Mucosa of descending colon (tissue), 3 donors: ENCODE results near the gene DSCAM. TPM values are rescaled to one million over a fixed set of nuclear protein-coding genes. Genes with fewer than 3 reads are reported as not detected.

ENCODE experiments used
- ATAC-seq: fragments of 200-7000 bp; cut with Tn5 transposase; one replicate; pipeline ENCODE4 v1.9.1; 2020; ENCODE audit warnings: mild to moderate bottlenecking, moderate library complexity
- DNase-seq, 3 donors: peaks; one replicate each; pipeline ENCODE4 v3.0.0-alpha.2; 2020
- H3K36me3 ChIP-seq: fragments of 200-600 bp; one replicate; pipeline ENCODE4 v1.8.0; 2021; ENCODE audit warnings: low read depth, mild to moderate bottlenecking
- H3K4me1 ChIP-seq: fragments of 200-600 bp; one replicate; pipeline ENCODE4 v1.8.0; 2021; ENCODE audit warnings: low read depth, mild to moderate bottlenecking
- H3K4me3 ChIP-seq: fragments of 200-600 bp; one replicate; pipeline ENCODE4 v1.8.0; 2021; ENCODE audit warnings: mild to moderate bottlenecking
- H3K9me3 ChIP-seq: fragments of 200-600 bp; one replicate; pipeline ENCODE4 v1.8.0; 2021; ENCODE audit warnings: mild to moderate bottlenecking
- intact Hi-C, 2 donors: fragments of 100-400 bp; cut with DNase I in 1 of 2; cut with micrococcal nuclease in 1 of 2; formaldehyde crosslinking; loops; one replicate each; pipeline versions ENCODE4 v1.11.0 to v1.11.1; 2022; cut with DNase I, micrococcal nuclease
- total RNA-seq, 3 donors: library from RNA; stranded (reverse); fragmentation: NEBNext Ultra II Directional in 2 of 3; extraction: Animal tissue kit (Norgen Biotek cat#: 25700) in 2 of 3; gene quantifications; one replicate each; pipeline versions ENCODE4 v1.2.1 to v1.2.4, GENCODE V29; 2021 to 2023
- TF ChIP-seq, protein P1 (sequence below): fragments of 200-600 bp; IDR thresholded peaks from one replicate; pipeline ENCODE4 v1.8.0; 2022; ENCODE audit warnings: antibody characterized with exemption, mild to moderate bottlenecking
- donor health status: DM: no; HTN: no; CAD: no; lungs with moderate emphysema.
- donor health status: DM: no; HTN: no; CAD: no.
- donor health status: DM: no; HTN: yes; CAD: no.

The DSCAM gene
- total RNA-seq, 3 donors from 2014 or later = 0.35 TPM; not detected in 2

DNA sequence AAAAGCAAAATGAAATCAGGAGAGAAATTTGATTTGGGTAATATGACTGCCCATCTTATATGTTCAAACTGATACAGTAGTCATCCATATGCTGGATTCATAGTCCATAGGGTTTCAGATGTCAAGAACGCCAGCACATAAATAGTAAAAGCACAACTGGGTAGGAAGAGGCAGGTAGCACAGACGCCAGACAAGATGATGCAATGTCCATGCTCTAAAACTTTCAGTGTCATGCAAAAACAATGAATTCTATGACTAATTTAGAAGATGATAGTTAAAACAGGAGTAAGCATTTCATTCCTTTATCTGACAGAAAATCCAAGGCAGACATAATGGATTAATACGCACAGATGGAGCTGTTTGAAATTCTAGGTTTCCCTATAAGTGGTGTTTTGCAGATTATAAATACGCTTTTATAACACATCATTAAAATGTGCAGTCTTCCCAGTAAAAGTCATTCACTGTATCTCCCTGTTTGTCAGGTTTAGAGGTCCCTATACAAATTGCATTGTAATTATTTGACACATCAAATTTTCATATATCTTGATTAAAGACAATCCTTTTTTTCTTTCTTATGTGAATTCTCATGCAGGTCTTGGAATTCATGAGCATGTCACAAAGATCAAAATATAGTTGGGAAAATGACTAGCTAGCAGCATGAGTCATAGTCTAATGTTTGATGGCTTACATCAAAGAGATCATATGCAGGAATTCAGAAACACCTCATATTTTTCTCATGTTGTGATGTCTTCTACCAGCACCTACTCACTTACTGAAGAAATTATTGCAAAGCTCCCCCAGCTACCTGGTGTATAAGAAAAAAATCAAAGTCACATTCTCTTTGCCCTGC, 139.9 kb downstream of the DSCAM start:
- H3K36me3 ChIP-seq = no peaks in the 10 kb centered on the region
- TF ChIP-seq, protein P1, sequence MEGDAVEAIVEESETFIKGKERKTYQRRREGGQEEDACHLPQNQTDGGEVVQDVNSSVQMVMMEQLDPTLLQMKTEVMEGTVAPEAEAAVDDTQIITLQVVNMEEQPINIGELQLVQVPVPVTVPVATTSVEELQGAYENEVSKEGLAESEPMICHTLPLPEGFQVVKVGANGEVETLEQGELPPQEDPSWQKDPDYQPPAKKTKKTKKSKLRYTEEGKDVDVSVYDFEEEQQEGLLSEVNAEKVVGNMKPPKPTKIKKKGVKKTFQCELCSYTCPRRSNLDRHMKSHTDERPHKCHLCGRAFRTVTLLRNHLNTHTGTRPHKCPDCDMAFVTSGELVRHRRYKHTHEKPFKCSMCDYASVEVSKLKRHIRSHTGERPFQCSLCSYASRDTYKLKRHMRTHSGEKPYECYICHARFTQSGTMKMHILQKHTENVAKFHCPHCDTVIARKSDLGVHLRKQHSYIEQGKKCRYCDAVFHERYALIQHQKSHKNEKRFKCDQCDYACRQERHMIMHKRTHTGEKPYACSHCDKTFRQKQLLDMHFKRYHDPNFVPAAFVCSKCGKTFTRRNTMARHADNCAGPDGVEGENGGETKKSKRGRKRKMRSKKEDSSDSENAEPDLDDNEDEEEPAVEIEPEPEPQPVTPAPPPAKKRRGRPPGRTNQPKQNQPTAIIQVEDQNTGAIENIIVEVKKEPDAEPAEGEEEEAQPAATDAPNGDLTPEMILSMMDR = no peak
- H3K4me1 ChIP-seq = no peaks in the 10 kb centered on the region
- DNase-seq = no peak
- intact Hi-C loops = no loop called here
- H3K4me3 ChIP-seq = no peak overlapping the region
- no peak for ATAC-seq
- no peaks in the 10 kb centered on the region for H3K9me3 ChIP-seq

DNA sequence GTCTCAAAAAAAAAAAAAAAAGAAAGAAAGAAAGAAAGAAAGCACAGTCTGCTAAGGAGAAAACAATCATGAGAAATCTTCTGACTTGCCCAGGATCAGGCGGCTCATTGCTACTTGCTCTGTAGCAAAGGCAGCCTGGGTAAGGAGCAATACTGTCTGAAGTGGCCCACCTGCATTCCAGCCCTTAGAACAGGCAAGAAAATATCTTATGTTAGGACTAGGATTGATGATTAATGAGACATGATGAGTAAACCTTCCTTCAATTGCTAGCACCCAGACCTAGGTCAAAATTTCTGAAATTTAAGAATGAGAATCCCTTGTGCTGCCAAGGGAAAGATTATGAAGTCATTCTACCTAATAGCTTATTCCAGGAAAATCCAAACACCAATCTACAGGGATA, 140.8 kb downstream of the DSCAM start:
- Histone ChIP-seq H3K4me3 (no peak overlapping the region), H3K36me3 (no peaks in the 10 kb centered on the region), H3K9me3 (no peaks in the 10 kb centered on the region), H3K4me1 (no peaks in the 10 kb centered on the region)
- DNase-seq (no peak), ATAC-seq (no peak)
- intact Hi-C loops = no loop called here
- TF ChIP-seq, protein P1 = no peak

DNA sequence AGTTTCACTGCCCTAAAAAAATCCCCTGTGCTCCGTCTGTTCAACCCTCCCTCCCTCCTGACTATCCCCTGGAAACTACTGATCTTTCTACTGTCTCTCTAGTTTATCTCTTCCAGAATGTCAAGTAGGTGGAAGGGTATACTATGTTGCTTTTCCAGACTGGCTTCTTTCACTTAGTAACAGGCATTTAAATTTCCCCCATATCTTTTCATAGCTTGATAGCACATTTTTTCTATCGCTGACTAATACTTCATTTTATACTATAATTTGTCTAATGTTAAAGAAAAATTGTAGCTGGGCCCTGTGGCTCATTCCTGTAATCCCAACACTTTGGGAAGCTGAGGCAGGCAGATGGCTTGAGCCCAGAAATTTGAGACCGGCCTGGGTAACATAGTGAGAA, 142.8 kb downstream of the DSCAM start:
- ATAC-seq = no peak
- no peaks in the 10 kb centered on the region for H3K36me3 ChIP-seq

DNA sequence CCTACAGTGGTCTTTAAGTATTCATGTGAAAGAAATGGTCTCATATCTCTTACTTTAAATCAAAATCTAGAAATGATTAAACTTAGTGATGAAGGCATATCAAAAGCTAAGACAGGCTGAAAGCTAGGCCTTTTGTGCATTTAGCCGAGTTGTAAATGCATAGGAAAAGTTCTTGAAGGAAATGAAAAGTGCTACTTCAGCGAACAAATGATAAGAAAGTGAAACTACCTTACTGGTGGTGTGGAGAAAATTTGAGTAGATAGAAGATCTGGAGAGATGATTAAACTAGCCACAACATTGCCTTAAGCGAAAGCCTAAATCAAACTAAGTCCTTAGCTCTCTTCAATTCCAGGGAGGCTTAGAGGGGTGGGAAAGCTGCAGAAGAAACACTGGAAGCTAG, 147.6 kb downstream of the DSCAM start:
- H3K9me3 ChIP-seq = no peaks in the 10 kb centered on the region
- ATAC-seq (no peak), DNase-seq (no peak)
- no peaks in the 10 kb centered on the region for H3K4me1 ChIP-seq
- H3K4me3 ChIP-seq = no peak overlapping the region
- intact Hi-C loops = no loop called here
- TF ChIP-seq, protein P1 = no peak
- H3K36me3 ChIP-seq = no peaks in the 10 kb centered on the region

More for the DNA sequence above, 142.8 kb downstream of the DSCAM start:
- intact Hi-C loops = no loop called here
- Histone ChIP-seq H3K4me1 (no peaks in the 10 kb centered on the region), H3K9me3 (no peaks in the 10 kb centered on the region), H3K4me3 (no peak overlapping the region)
- TF ChIP-seq, protein P1 = no peak
- DNase-seq = no peak

DNA sequence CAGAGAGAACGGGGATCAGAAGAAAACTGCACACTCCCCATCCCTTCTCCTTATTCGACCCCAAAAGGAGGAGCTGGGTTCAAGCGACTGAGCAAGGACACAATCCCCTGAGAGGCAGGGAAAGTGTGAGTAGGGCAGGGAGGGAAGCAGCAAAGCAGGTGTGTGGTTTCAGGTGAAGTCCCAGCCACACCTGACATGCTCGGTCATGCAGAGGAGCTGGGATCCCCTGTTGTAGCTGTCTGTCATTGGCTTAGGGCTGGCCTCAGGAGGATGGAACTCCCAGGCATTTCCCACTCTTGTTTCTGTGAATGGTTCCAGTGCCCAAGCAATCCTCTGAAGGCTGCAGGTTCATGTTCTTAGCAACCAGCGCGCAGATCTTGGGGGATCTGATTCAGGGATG, 150.7 kb downstream of the DSCAM start:
- Histone ChIP-seq H3K4me1 (no peaks in the 10 kb centered on the region), H3K36me3 (no peaks in the 10 kb centered on the region), H3K9me3 (no peaks in the 10 kb centered on the region), H3K4me3 (no peak overlapping the region)
- ATAC-seq = no peak
- intact Hi-C loops = no loop called here
- no peak for DNase-seq
- TF ChIP-seq, protein P1 = no peak
